SK-N-SH (cell line): Measurements from ENCODE around the gene KRTAP5-5. TPM values are rescaled to one million over a fixed set of nuclear protein-coding genes. Genes with fewer than 3 reads are reported as not detected.

Experiments
- CTCF ChIA-PET: fragments of 300-600, 350-600 bp; formaldehyde crosslinking; extraction: SDS; loops from one replicate; lab custom pipeline; 2021; lab: Yijun Ruan, JAX
- POLR2A ChIA-PET: fragments of 350-600 bp; sonication (Branson Sonifier 250); formaldehyde crosslinking; extraction: SDS; loops from one replicate; lab custom pipeline; 2020; ENCODE audit warnings: antibody characterized with exemption, inconsistent platforms; lab: Yijun Ruan, JAX
- DNase-seq: peaks from one replicate; pipeline ENCODE4 v3.0.0; 2012
- H2AFZ ChIP-seq: fragments of 200-600 bp; sonication (generic); 2 replicates; pipeline ENCODE4 v1.8.1; 2016; ENCODE audit warnings: antibody characterized with exemption, mild to moderate bottlenecking, low read depth
- H3F3A ChIP-seq: fragments of 200-600 bp; sonication (generic); replicated peaks from 2 replicates; pipeline ENCODE3; 2016; ENCODE audit warnings: antibody characterized with exemption, mild to moderate bottlenecking; ENCODE audit not compliant: insufficient read depth
- H3K27ac ChIP-seq, 2 experiments: fragments of 200-500 bp in 1 of 2; fragments of 200-600 bp in 1 of 2; sonication (Bioruptor generic) in 1 of 2; sonication (generic), shearing (Covaris generic) in 1 of 2; 2 replicates each; pipeline versions ENCODE4 v1.5.1 to v1.6.1; 2014 to 2016; ENCODE audit warnings: low read depth in 2 of 2, inconsistent platforms in 1 of 2, low read length in 1 of 2, mild to moderate bottlenecking in 1 of 2, mixed read lengths in 1 of 2
- H3K27me3 ChIP-seq: fragments of 200-600 bp; sonication (generic), shearing (Covaris generic); 2 replicates; pipeline ENCODE4 v1.6.1; 2016; ENCODE audit warnings: mixed run types; ENCODE audit not compliant: insufficient read depth
- H3K36me3 ChIP-seq, 2 experiments: fragments of 200-500 bp in 1 of 2; fragments of 200-600 bp in 1 of 2; sonication (Bioruptor generic) in 1 of 2; sonication (generic) in 1 of 2; replicated peaks in 1 of 2; 2 replicates each; pipeline versions ENCODE3 to v1.5.1; 2014 to 2016; ENCODE audit warnings: low read length in 1 of 2, mild to moderate bottlenecking in 1 of 2; ENCODE audit not compliant: insufficient read depth in 2 of 2, control insufficient read depth in 1 of 2
- H3K4me1 ChIP-seq, 2 experiments: fragments of 200-500 bp in 1 of 2; fragments of 200-600 bp in 1 of 2; sonication (Bioruptor generic) in 1 of 2; sonication (generic), shearing (Covaris generic) in 1 of 2; 2 replicates each; pipeline versions ENCODE4 v1.5.1 to v1.6.1; 2014 to 2016; ENCODE audit warnings: low read depth in 1 of 2, low read length in 1 of 2, mixed run types in 1 of 2; ENCODE audit not compliant: insufficient read depth in 2 of 2, control insufficient read depth in 1 of 2
- H3K4me2 ChIP-seq: fragments of 200-600 bp; sonication (generic), shearing (Covaris generic); 2 replicates; pipeline ENCODE4 v1.6.1; 2017; ENCODE audit warnings: mixed run types
- H3K4me3 ChIP-seq, 2 experiments: fragments of 200-500 bp in 1 of 2; fragments of 200-600 bp in 1 of 2; sonication (Bioruptor generic) in 1 of 2; sonication (generic), shearing (Covaris generic) in 1 of 2; 2 replicates each; pipeline versions ENCODE4 v1.5.1 to v1.8.1; 2014 to 2016; ENCODE audit warnings: low read depth in 2 of 2, inconsistent platforms in 1 of 2, low read length in 1 of 2, mild to moderate bottlenecking in 1 of 2, mixed read lengths in 1 of 2, moderate library complexity in 1 of 2
- H3K79me2 ChIP-seq: fragments of 200-600 bp; sonication (generic); 2 replicates; pipeline ENCODE4 v1.8.1; 2017; ENCODE audit warnings: mild to moderate bottlenecking; ENCODE audit not compliant: insufficient read depth
- H3K9ac ChIP-seq: fragments of 200-600 bp; sonication (generic); 2 replicates; pipeline ENCODE4 v1.6.1; 2017; ENCODE audit warnings: mixed run types
- H3K9me2 ChIP-seq: fragments of 200-600 bp; sonication (generic); 2 replicates; pipeline ENCODE4 v1.6.1; 2017; ENCODE audit warnings: mixed run types
- H3K9me3 ChIP-seq: fragments of 200-600 bp; sonication (generic); 2 replicates; pipeline ENCODE4 v1.6.1; 2017; ENCODE audit warnings: mixed run types, mild to moderate bottlenecking, moderate library complexity
- H4K20me1 ChIP-seq: fragments of 200-600 bp; sonication (generic); 2 replicates; pipeline ENCODE4 v1.6.1; 2017; ENCODE audit warnings: mild to moderate bottlenecking, mixed run types; ENCODE audit not compliant: insufficient read depth
- CHD2 ChIP-seq: fragments of 150-350 bp; IDR thresholded peaks from 2 replicates; pipeline ENCODE4 v1.6.1; 2018; ENCODE audit warnings: low read length; ENCODE audit not compliant: partially characterized antibody
- FOXJ3 ChIP-seq: sonication (generic); formaldehyde crosslinking; IDR thresholded peaks from 2 replicates; pipeline ENCODE4 v1.5.1; 2020; ENCODE audit warnings: mild to moderate bottlenecking, missing genetic modification reagents
- FOXM1 ChIP-seq: IDR thresholded peaks from 2 replicates; pipeline ENCODE4 v1.4.0; 2012; ENCODE audit warnings: low read depth, mild to moderate bottlenecking
- GABPA ChIP-seq: IDR thresholded peaks from 2 replicates; pipeline ENCODE4 v1.4.0; 2012; ENCODE audit warnings: low read depth, mild to moderate bottlenecking
- GATA2 ChIP-seq: sonication (generic); formaldehyde crosslinking; IDR thresholded peaks from 2 replicates; pipeline ENCODE4 v1.5.0; 2020; ENCODE audit warnings: mild to moderate bottlenecking, missing genetic modification reagents
- NRF1 ChIP-seq: IDR thresholded peaks from 2 replicates; pipeline ENCODE4 v1.6.1; 2012; ENCODE audit warnings: low read depth, mild to moderate bottlenecking, low read length
- SIN3A ChIP-seq: IDR thresholded peaks from 2 replicates; pipeline ENCODE4 v1.6.1; 2012; ENCODE audit warnings: low read depth, mild to moderate bottlenecking, low read length, moderate library complexity, borderline replicate concordance
- WGBS: methylation state at CpG from one replicate; pipeline ENCODE4 v1.1.6; 2017; ENCODE audit warnings: low lambda C conversion rate; 5-methylcytosine and 5-hydroxymethylcytosine counted together
- polyA plus RNA-seq, 3 experiments: library from polyadenylated mRNA; depleted of rRNA; stranded (reverse); fragments of >200 nt; gene quantifications; 2 replicates each; pipeline ENCODE4 v1.2.3, GENCODE V29; 2012
- TF ChIP-seq, protein P1 (sequence below): IDR thresholded peaks from 2 replicates; pipeline ENCODE4 v1.4.0; 2012; ENCODE audit warnings: low read depth
- TF ChIP-seq, protein P2 (sequence below): IDR thresholded peaks from 2 replicates; pipeline ENCODE4; 2012
- TF ChIP-seq, protein P3 (sequence below): fragments of 150-350 bp; IDR thresholded peaks from 2 replicates; pipeline ENCODE4 v1.6.1; 2016; ENCODE audit warnings: mild to moderate bottlenecking, low read depth, low read length
- TF ChIP-seq, protein P4 (sequence below): fragments of 200-600 bp; sonication (generic); IDR thresholded peaks from 2 replicates; pipeline ENCODE4 v1.6.1; 2017; ENCODE audit warnings: antibody characterized with exemption, mild to moderate bottlenecking, moderate library complexity

KRTAP5-5 gene
- polyA plus RNA-seq, 1 of the 3 experiments (the other 2 are of a cell fraction), result not detected

DNA sequence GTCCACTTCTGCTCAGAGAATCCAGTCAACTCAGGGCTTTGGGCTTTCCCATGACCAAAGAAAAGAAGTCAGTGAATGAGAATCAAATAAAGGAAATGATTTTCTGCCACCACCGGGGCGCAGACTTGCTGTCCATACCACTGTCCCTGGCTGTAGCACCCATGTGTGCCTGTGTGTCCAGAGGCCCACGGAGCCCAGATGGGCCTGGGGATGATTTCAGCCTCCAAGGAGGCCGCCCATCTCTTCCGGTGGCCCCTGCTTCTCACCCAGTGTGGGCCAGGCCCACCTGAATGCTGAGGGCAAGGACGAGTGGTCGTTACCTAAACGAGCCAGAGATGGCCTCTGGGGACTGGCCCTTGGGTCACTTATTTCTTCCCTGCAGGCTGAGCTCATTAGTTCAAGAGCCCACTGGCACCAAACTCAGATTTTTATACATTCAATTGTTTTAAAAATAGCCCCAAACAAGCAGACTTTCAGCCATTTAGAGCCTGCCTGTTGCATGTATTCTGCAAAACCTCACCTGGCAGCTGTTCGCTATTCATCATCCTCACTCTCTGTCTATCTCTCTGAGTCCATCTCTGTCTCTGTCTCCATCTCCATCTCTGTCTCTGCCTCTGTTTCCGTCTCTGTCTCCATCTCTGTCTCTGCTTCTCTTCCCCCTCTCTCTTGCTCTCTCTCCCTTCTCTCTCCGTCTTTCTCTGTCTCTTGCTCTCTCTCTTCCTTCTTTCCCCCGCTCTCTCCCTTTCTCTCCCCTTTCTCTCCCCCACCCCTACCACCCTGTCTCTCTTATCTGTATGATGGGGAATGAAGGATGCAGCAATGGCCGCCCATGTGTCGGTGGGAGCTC lies 24.2 kb downstream of the KRTAP5-5 start:
- 75% methylated on average over 10 of the region's 14 CpGs for WGBS

More for the DNA sequence above, 24.2 kb downstream of the KRTAP5-5 start:
- POLR2A ChIA-PET, result interaction anchor here (1.4 to 3.0 kb wide), 2 partner anchors 14 to 498 kb away, joined by 5 to 11 read pairs; no protein-coding TSS in a partner anchor
- Histone ChIP-seq H2AFZ (no peak overlapping the region), H3K27me3 (no peaks in the 10 kb centered on the region), H3K4me3 (no peak overlapping the region), H3K36me3 (no peaks in the 10 kb centered on the region), H3K9me2 (no peaks in the 10 kb centered on the region), H3K9ac (no peak overlapping the region), H3K4me2 (no peak overlapping the region), H3K79me2 (no peaks in the 10 kb centered on the region), H3K27ac (no peak overlapping the region; a peak in 1 of 4 replicates), H3K9me3 (no peaks in the 10 kb centered on the region), H3K4me1 (peaks cover 0 to 27% of the 10 kb centered on the region in 2 experiments; a peak in 1 of 4 replicates), H4K20me1 (no peaks in the 10 kb centered on the region), H3F3A (no peaks in the 10 kb centered on the region)
- peak; percentile 65 for DNase-seq
- TF ChIP-seq, protein P1, sequence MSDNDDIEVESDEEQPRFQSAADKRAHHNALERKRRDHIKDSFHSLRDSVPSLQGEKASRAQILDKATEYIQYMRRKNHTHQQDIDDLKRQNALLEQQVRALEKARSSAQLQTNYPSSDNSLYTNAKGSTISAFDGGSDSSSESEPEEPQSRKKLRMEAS, result no peak
- no peak for TF ChIP-seq GATA2 (CRISPR knock-in tag)
- TF ChIP-seq CHD2, result no peak
- TF ChIP-seq GABPA, result no peak
- no peak for TF ChIP-seq FOXJ3
- no peak for TF ChIP-seq FOXM1
- TF ChIP-seq SIN3A, result no peak
- TF ChIP-seq, protein P2, sequence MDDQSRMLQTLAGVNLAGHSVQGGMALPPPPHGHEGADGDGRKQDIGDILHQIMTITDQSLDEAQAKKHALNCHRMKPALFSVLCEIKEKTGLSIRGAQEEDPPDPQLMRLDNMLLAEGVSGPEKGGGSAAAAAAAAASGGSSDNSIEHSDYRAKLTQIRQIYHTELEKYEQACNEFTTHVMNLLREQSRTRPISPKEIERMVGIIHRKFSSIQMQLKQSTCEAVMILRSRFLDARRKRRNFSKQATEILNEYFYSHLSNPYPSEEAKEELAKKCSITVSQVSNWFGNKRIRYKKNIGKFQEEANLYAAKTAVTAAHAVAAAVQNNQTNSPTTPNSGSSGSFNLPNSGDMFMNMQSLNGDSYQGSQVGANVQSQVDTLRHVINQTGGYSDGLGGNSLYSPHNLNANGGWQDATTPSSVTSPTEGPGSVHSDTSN, result no peak
- TF ChIP-seq, protein P3, sequence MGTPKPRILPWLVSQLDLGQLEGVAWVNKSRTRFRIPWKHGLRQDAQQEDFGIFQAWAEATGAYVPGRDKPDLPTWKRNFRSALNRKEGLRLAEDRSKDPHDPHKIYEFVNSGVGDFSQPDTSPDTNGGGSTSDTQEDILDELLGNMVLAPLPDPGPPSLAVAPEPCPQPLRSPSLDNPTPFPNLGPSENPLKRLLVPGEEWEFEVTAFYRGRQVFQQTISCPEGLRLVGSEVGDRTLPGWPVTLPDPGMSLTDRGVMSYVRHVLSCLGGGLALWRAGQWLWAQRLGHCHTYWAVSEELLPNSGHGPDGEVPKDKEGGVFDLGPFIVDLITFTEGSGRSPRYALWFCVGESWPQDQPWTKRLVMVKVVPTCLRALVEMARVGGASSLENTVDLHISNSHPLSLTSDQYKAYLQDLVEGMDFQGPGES, result no peak
- no peak for TF ChIP-seq NRF1
- TF ChIP-seq, protein P4, sequence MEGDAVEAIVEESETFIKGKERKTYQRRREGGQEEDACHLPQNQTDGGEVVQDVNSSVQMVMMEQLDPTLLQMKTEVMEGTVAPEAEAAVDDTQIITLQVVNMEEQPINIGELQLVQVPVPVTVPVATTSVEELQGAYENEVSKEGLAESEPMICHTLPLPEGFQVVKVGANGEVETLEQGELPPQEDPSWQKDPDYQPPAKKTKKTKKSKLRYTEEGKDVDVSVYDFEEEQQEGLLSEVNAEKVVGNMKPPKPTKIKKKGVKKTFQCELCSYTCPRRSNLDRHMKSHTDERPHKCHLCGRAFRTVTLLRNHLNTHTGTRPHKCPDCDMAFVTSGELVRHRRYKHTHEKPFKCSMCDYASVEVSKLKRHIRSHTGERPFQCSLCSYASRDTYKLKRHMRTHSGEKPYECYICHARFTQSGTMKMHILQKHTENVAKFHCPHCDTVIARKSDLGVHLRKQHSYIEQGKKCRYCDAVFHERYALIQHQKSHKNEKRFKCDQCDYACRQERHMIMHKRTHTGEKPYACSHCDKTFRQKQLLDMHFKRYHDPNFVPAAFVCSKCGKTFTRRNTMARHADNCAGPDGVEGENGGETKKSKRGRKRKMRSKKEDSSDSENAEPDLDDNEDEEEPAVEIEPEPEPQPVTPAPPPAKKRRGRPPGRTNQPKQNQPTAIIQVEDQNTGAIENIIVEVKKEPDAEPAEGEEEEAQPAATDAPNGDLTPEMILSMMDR, result no peak
- CTCF ChIA-PET, result interaction anchor here (0.8 to 9.9 kb wide), 41 partner anchors 13 to 532 kb away, joined by 3 to 277 read pairs (median 8); partner anchors contain the start of genes H19, SYT8 and TNNI2
